T-helper 17 cell (primary cell): Measurements from ENCODE around the gene CFAP74. TPM values are rescaled to one million over a fixed set of nuclear protein-coding genes. Genes with fewer than 3 reads are reported as not detected.

ENCODE experiments used
- ATAC-seq: fragments of 150-1000 bp; cut with Tn5 transposase; 2 replicates; pipeline ENCODE4 v1.10.0; 2021; ENCODE audit warnings: mild to moderate bottlenecking, moderate library complexity
- DNase-seq, 3 donors: peaks; one replicate each; pipeline versions ENCODE4 v3.0.0 to v3.0.0-alpha.2; 2020 to 2021
- H3K9me3 ChIP-seq: one replicate; pipeline ENCODE4 v1.7.0; 2013; ENCODE audit warnings: low read length, mild to moderate bottlenecking; ENCODE audit not compliant: control insufficient read depth, poor library complexity, severe bottlenecking
- H3K27ac Mint-ChIP-seq: one replicate; pipeline ENCODE4 v1.8.0; 2022; ENCODE audit warnings: mild to moderate bottlenecking, moderate library complexity, mixed read lengths
- H3K27me3 Mint-ChIP-seq: one replicate; pipeline ENCODE4 v1.8.0; 2022; ENCODE audit warnings: mixed read lengths
- H3K36me3 Mint-ChIP-seq: one replicate; pipeline ENCODE4 v1.8.0; 2022; ENCODE audit warnings: low read depth, mixed read lengths
- H3K4me1 Mint-ChIP-seq: one replicate; pipeline ENCODE4 v1.8.0; 2022; ENCODE audit warnings: mild to moderate bottlenecking, mixed read lengths
- H3K4me3 Mint-ChIP-seq: one replicate; pipeline ENCODE4 v1.8.0; 2022; ENCODE audit warnings: mild to moderate bottlenecking, moderate library complexity, mixed read lengths
- total RNA-seq, 4 donors: library from RNA in 2 of 4; stranded (reverse) in 2 of 4; gene quantifications; one replicate each; pipeline ENCODE4 v1.2.3 and lab custom pipeline; 2022 to 2026

CFAP74 gene
- total RNA-seq, 2 donors from 2014 or later = not detected

DNA sequence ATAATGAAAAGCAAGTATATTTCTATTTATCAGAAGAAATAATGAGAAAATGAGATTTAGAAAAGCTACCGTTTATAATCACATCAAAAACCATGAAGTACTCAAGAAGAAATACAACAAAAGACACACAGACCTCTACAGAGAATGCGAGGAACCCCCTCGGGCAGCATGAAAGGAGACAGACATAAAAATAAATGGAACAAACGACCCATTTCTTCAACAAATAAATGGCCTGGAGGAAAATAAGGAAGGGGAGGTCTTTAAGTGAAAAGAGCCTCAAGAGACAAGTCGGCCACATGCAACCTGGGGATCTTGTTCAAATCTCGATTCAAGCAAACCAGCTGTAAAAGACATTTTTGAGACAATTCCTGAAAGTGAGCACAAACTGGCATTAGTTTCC, 6.0 kb downstream of the CFAP74 start:
- no peak for ATAC-seq
- no peaks in the 10 kb centered on the region for H3K9me3 ChIP-seq
- Mint-ChIP-seq H3K27me3 (peaks cover 59% of the 10 kb centered on the region), H3K36me3 (no peaks in the 10 kb centered on the region), H3K4me3 (peak overlapping the region; percentile 13), H3K27ac (no peak overlapping the region), H3K4me1 (peaks cover 3% of the 10 kb centered on the region)
- no peak for DNase-seq

DNA sequence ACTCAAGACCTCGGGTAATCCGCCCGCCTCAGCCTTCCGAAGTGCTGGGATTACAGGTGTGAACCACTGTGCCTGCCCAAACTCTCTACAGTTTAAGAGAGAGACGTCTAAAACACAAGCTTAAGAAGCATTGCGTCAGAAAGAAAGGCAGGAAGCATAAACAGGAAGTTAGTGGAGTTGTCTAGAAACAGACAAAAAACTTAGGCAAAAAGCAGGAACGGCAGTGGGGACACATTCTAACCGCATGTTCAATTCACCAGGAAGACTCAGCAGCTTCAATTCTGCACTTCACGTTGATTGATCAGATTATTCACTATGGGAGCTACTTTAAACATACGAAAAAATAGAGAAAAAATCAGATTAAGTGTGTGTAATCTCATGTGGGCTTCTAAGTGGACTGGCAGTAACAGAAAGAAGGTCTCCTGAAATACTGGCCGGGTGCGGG, 7.4 kb downstream of the CFAP74 start:
- peaks cover 55% of the 10 kb centered on the region for H3K27me3 Mint-ChIP-seq
- H3K4me1 Mint-ChIP-seq = peaks cover 3% of the 10 kb centered on the region
- DNase-seq (no peak), ATAC-seq (no peak)
- H3K27ac Mint-ChIP-seq = no peak overlapping the region
- no peak overlapping the region for H3K4me3 Mint-ChIP-seq
- H3K36me3 Mint-ChIP-seq = no peaks in the 10 kb centered on the region
- no peaks in the 10 kb centered on the region for H3K9me3 ChIP-seq

GRCh38 chr1:1994536-1994935, 9.1 kb downstream of the CFAP74 start:
- H3K4me3 Mint-ChIP-seq = no peak overlapping the region
- H3K9me3 ChIP-seq = no peaks in the 10 kb centered on the region
- H3K36me3 Mint-ChIP-seq = no peaks in the 10 kb centered on the region
- no peak for DNase-seq
- no peak for ATAC-seq
- H3K27me3 Mint-ChIP-seq = peaks cover 46% of the 10 kb centered on the region
- peaks cover 3% of the 10 kb centered on the region for H3K4me1 Mint-ChIP-seq
- no peak overlapping the region for H3K27ac Mint-ChIP-seq

GRCh38 chr1:1990222-1990621, 13.4 kb downstream of the CFAP74 start:
- Mint-ChIP-seq H3K4me3 (no peak overlapping the region), H3K27ac (no peak overlapping the region), H3K27me3 (peaks cover 28% of the 10 kb centered on the region), H3K36me3 (no peaks in the 10 kb centered on the region), H3K4me1 (peaks cover 3% of the 10 kb centered on the region)
- no peaks in the 10 kb centered on the region for H3K9me3 ChIP-seq
- ATAC-seq (no peak), DNase-seq (no peak)

DNA sequence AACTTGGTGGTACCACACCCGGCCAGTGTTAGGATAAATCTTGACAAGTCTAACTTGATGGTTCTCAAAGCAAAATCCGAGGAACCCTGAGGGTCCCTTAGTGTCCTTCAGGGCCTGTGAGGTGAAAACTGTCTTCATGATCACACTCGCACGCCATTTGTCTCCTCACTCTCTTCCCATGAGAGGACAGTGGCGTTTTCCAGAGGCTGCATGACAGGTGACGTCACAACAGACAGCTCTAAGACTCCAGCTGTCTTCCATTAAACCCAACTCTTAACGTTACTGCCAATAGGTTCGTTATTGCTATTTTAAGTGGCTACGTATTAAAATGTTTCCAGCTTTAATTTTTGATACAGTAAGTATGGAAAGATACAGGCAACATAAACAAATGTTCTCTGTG, 13.8 kb downstream of the CFAP74 start:
- ATAC-seq (no peak), DNase-seq (no peak)
- H3K4me3 Mint-ChIP-seq = no peak overlapping the region
- H3K36me3 Mint-ChIP-seq = no peaks in the 10 kb centered on the region
- H3K27me3 Mint-ChIP-seq = peaks cover 28% of the 10 kb centered on the region
- H3K9me3 ChIP-seq = no peaks in the 10 kb centered on the region
- H3K4me1 Mint-ChIP-seq = peaks cover 3% of the 10 kb centered on the region
- no peak overlapping the region for H3K27ac Mint-ChIP-seq

- no peak for ATAC-seq
- peaks cover 3% of the 10 kb centered on the region for H3K4me1 Mint-ChIP-seq
- no peaks in the 10 kb centered on the region for H3K9me3 ChIP-seq
- H3K36me3 Mint-ChIP-seq = no peaks in the 10 kb centered on the region
- H3K27me3 Mint-ChIP-seq = peaks cover 30% of the 10 kb centered on the region
- H3K27ac Mint-ChIP-seq = no peak overlapping the region
- DNase-seq = no peak
- no peak overlapping the region for H3K4me3 Mint-ChIP-seq
Measured at GRCh38 chr1:1989102-1989542, 14.5 kb downstream of the CFAP74 start.

DNA sequence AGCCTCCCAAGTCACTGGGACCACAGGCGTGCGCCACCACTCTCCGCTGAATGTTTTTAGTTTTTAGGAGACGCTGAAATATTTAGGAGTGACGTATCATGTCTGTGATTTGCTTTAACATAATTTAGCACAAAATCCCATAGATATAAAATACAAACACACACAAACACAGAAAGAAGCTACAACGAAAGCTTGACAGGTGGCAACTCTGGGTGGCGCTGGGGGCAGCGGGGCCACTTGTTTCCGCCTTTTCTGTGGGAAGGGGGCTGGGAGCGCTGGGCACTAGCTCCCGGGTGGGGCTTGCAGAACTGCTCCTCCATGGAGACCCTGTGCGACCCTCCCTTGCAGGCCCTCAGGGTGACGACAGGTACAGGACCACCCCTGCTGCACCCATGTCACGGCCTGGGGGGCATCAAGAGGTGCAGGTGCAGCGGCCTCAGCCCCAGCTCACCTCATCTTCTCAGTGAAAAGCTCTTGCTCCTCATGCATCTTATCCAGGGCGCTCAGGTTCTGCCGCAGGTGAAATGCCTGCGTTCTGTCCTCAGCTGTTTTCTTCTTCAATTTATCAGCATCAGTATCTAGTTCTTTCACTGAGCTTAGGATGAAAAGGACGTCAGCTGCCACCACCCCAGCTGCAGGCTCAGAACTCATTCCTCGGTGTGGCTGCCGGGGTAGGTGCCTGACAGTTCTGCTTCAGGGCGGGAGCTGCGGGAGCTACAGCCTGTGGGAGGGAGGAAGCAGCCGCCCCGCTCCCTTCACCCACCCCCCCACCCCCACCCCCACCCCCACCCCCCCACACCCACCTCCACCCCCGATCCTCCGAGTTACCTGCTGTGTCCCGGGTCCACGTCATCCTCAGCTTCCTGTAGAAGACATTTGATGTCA, 15.3 kb downstream of the CFAP74 start:
- Mint-ChIP-seq H3K4me3 (no peak overlapping the region), H3K4me1 (peaks cover 3% of the 10 kb centered on the region), H3K27me3 (peaks cover 30% of the 10 kb centered on the region), H3K36me3 (no peaks in the 10 kb centered on the region), H3K27ac (no peak overlapping the region)
- no peaks in the 10 kb centered on the region for H3K9me3 ChIP-seq
- DNase-seq (no peak), ATAC-seq (no peak)

DNA sequence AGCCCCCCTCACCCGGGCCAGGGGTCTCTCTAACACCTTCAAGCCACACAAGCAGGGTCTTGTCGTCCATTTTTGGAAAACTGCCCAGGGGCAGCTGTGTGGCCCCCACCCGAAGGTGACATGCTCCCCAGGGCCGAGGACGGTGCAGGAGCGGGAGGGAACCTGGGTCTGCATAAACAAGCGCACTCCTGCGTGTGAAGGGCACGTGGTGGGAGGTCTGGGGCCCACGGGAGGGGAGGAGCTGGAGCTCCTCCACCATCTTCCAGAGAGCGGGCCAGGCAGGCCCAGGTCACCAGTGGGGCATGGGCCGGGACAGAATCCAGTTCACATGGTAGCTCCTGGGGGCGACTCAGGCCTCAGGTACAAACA, 16.5 kb downstream of the CFAP74 start:
- Mint-ChIP-seq H3K4me1 (peaks cover 3% of the 10 kb centered on the region), H3K36me3 (no peaks in the 10 kb centered on the region), H3K4me3 (no peak overlapping the region), H3K27me3 (peaks cover 30% of the 10 kb centered on the region), H3K27ac (no peak overlapping the region)
- no peak for DNase-seq
- ATAC-seq = no peak
- no peaks in the 10 kb centered on the region for H3K9me3 ChIP-seq

DNA sequence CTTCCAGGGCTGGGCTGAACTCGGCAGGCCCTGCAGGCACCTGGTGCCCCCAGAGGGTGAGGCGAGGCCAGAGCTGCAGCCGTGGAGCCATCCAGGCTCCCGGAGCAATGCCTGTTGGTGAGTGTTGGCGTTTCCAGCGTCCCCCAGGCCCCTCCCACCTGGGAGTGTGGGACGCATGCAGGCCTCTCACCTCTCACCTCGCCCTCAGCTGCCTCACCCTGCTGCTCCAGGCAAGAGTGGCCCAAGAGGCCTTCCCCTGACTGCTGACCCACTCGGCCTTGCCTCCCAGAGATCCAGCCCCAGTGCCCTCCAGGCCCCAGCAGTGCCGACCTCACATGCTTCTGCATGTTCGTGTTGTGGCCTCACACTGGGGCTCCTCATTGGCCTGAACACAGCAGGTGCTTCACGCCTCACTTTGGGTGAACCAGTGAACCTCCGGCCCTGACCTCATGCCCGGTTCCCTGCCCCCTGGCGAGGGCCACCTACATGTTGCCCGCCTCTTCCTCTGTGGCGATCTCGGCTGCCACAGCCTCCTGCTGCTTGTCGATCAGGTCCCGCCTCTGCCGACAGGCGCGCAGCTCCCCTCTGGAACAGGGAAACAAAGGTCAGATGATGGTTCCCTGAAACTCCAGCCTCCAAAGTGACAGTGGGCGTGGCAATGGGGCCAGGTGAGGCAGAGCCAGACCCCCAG, 17.0 kb downstream of the CFAP74 start:
- H3K9me3 ChIP-seq = no peaks in the 10 kb centered on the region
- ATAC-seq (no peak), DNase-seq (no peak)
- peaks cover 30% of the 10 kb centered on the region for H3K27me3 Mint-ChIP-seq
- peaks cover 3% of the 10 kb centered on the region for H3K4me1 Mint-ChIP-seq
- H3K4me3 Mint-ChIP-seq = no peak overlapping the region
- H3K36me3 Mint-ChIP-seq = no peaks in the 10 kb centered on the region
- H3K27ac Mint-ChIP-seq = no peak overlapping the region

- ATAC-seq (no peak), DNase-seq (no peak)
- H3K4me3 Mint-ChIP-seq = no peak overlapping the region
- H3K27ac Mint-ChIP-seq = no peak overlapping the region
- H3K36me3 Mint-ChIP-seq = no peaks in the 10 kb centered on the region
- H3K9me3 ChIP-seq = no peaks in the 10 kb centered on the region
- H3K27me3 Mint-ChIP-seq = peaks cover 19% of the 10 kb centered on the region
- peaks cover 3% of the 10 kb centered on the region for H3K4me1 Mint-ChIP-seq
Measured at GRCh38 chr1:1985375-1986050, 18.1 kb downstream of the CFAP74 start.

GRCh38 chr1:1984560-1985070, 19.0 kb downstream of the CFAP74 start:
- Mint-ChIP-seq H3K27me3 (peaks cover 19% of the 10 kb centered on the region), H3K36me3 (no peaks in the 10 kb centered on the region), H3K4me1 (peaks cover 3% of the 10 kb centered on the region), H3K4me3 (no peak overlapping the region), H3K27ac (no peak overlapping the region)
- H3K9me3 ChIP-seq = no peaks in the 10 kb centered on the region
- DNase-seq (no peak), ATAC-seq (no peak)

DNA sequence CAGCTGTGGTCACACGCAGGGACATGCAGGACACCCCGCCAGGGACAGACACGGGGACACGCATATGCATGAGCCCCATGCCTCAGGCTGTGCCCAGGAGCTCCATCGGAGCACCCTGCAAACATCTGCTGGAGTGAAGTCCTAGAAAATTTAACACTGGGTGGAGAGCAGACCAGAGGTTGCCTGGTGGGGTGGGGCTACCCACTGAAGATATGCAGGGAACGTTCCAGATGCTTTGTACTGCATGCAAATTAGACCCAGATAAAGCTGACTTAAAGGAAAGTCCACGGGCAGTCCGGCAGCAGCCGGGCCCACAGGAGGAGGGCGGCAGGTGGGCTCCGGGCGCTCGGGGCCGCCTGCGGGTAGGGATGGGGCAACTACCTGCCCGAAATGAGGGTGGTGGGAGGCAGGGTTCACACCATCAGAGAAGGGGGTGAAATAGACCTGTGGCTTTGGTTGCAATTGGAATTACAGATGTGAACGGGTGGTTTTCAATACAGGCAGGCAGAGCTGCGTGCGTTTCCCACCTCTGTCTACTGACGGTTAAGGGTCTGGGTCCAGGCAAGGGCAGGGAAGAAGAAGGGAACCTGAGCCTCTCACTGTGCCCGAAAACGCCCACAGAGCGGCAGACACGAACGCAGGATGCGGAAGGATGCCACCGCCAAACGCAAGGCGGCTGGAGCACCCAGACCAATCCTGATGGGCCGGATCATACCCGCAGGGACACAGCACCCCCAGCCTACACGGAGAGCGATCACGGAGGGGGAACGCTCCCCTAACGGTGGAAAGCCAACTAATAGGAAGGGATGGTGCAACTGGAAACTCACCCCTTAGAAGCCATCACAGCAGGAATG, 21.0 kb downstream of the CFAP74 start:
- H3K9me3 ChIP-seq = no peaks in the 10 kb centered on the region
- DNase-seq = no peak
- Mint-ChIP-seq H3K4me3 (no peak overlapping the region), H3K27me3 (peaks cover 6% of the 10 kb centered on the region), H3K4me1 (no peaks in the 10 kb centered on the region), H3K27ac (no peak overlapping the region), H3K36me3 (no peaks in the 10 kb centered on the region)
- ATAC-seq = no peak
